HG03432 (cell line): ENCODE results near the gene ARHGAP25.
"Not testable (repeated sequence)": the region's sequence is repeated elsewhere in the genome, so short reads cannot be mapped to it uniquely, and the experiment has no call there.

Experiments
- ATAC-seq: cut with Tn5 transposase; IDR thresholded peaks from one replicate; pipeline ENCODE4 v1.9.1; 2021; ENCODE audit warnings: mild to moderate bottlenecking, moderate library complexity; ENCODE audit not compliant: unreplicated experiment

ARHGAP25 gene

DNA sequence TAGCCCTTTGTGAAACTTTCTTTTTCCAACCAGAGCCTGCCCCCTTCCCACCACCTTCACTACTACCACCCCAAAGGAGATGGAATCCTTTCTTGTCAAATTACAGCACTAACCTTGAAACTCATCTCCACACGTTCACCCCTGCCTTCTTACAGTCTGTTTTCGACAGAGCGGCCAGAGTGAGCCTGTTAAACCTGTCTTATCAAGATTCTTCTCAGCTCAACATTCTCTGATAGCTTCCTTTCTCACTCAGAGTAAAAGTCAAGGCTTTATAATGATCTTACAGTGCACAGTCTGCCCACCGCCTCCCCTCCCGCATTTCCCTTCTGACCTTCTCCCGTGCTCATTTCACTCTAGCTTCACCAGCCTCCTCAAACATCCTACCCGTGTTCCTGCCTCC, 56.0 kb downstream of the ARHGAP25 start:
- no peak for ATAC-seq

DNA sequence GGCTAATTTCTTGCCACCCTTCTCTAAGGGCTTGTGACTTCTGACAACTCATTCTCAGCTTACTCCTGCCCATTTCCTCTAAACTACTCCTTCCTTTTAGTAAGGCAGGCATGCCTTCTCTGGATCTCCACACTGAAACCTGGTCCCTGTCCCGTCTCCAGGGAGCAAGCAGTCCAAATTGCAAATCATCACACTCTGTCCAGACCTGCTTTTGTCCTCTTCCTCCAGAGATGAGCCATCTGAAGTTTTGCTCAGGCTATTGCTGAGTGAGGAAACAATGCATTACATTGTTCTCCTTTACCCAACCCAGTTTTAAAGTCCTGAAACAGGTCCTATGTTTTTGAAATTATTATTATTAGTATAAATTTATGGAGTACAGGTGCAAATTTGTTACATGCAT, 57.3 kb downstream of the ARHGAP25 start:
- ATAC-seq = no peak

DNA sequence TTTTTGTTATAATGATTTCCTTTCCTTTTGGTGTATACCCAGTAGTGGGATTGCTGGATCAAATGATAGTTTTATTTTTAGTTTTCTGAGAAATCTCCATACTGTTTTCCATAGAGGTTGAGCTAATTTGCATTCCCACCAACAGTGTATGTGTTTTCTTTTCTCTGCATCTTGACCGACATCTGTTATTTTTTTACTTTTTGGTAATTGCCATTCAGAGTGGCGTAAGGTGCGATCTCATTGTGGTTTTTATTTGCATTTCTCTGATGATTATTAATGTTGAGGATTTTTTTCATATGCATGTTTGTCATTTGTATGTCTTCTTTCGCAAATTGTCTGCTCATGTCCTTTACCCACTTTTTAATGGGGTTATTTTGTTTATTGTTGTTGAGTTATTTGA, 58.1 kb downstream of the ARHGAP25 start:
- ATAC-seq = no peak

DNA sequence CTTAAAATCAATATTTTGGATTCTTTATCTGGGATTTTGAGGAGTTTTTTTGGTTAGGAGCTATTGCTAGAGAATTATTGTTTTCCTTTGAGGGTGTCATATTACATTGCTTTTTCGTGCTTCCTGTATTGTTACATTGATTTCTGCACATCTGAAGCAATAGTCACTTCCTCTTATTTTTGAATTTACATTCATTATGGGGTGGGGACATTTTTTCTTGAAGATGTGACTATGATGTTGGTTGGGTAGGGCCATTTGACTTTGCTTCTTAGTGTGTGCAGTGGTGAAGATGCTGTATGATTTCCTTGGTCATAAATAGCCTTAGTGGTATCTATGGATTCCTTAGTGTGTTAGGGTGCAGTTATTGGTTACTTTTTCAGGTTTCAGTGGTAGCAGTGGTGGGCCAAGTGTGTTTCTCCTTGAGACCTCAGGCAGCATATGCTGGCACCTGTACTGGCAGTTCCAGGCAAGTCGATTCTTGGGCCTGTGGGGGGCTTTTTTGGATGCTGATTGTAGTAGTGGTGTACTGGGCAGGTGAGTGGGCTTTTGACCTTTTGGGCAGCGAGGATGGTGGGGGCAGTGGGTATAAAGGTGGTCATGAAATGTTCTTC, 61.8 kb downstream of the ARHGAP25 start:
- no peak for ATAC-seq

DNA sequence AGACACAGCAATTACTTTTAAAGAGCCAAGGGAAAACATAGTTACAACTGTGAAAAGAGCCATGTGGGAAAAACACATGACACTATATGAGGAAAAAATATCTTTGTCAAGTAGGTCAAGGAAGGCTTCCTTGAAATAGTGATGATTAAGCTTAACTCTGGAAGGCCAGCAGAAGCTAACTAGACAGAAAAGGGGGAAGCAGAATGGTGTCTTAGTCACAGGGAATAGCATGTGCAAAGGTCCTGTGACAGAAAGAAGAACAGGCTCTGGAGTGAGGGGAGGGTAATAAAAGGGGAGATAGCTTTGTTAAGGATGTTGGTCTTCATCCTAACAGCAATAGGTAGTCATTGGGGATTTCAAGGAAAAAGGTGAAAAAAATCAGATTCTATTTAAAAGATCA, 64.0 kb downstream of the ARHGAP25 start:
- ATAC-seq = no peak

DNA sequence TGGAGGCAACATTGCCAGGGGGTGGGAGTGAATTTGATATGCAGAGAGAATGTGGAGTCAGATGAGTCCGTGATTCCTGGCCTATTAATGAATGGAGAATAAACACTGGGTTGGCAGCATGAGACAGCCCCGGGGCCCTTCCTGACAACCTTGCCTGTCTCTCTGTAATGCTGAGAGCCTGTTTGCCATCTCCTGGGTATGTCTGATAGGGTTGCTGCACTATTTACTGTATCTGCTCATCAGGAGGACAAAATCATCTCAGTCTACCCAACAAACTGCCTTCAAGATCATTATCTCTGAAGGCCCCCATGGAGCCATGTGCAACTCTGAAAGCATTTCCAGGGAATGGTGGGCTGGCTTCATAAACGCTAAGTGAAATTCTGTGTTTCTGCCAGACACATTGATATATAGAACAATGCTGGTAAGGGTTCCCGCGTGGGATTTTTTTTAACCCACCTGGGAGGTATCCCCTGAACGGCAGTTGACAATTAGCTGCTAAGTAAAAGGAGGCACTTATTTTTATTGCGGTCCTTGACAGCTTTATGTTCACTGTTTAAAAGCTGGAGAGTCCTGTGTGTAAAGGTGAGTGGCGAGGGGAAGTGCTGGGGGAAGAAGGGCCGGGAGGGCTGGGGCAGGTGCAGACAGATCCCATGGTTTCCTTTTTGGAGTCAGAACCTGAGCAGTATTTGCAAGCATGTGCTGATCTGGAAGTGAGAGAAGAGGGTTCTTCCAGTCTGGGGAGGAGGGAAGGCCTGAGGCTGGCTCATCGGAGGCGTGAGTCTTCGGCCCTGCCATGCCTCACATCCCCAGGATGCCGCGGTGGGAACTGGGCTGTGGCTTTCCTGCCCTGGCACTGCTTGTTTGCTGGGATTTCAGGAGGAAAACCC, 64.8 kb downstream of the ARHGAP25 start:
- ATAC-seq = no peak

DNA sequence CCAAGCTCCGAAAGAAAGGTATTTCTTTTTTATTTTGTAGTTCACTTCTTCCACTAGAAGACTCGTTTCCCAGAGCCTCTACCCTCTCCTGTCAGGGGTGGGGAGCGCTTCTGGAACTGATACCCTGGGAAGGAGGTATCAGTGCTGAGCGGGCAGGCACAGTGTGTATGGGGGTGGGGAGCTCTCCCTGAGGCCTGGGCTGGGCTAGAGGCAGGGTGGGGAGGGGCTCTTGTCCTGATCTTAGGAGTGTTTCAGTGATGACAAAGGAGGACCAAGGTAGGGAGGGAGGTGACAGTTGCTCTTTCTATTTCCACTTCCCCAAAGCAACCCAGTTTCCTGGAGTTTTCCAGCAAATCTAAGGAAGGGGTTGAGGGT, 65.4 kb downstream of the ARHGAP25 start:
- no peak for ATAC-seq

DNA sequence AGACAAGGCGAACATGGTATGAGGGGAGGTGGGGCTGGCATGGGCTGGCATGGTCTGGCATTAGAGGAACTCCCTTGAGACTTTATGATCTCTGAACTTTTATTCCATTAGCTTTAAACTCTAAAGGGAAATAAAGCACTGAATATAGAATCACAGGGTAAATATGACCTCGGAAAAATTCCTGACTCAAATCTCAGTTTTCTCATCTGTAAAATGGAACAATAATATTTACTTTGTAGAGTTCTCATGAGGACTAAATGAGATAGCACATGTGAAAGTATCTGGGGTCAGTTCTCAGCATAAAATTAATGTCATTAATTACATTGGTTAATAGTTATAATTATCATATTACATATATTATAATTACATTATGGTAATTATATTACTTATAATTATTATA, 65.9 kb downstream of the ARHGAP25 start:
- no peak for ATAC-seq

DNA sequence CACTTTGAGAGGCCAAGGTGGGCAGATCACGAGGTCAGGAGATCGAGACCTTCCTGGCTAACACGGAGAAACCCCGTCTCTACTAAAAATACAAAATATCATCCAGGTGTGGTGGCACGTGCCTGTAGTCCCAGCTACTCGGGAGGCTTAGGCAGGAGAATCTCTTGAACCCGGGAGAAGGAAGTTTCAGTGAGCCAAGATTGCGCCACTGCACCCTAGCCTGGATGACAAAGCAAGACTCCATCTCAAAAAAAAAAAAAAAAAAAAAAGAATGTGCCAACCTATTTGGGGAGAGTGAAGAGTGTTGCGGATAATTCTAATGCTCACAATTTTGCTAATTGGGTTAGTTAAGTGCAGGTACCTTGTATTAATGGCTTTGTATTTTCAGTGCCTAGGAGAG, 67.5 kb downstream of the ARHGAP25 start:
- not testable (repeated sequence) for ATAC-seq

DNA sequence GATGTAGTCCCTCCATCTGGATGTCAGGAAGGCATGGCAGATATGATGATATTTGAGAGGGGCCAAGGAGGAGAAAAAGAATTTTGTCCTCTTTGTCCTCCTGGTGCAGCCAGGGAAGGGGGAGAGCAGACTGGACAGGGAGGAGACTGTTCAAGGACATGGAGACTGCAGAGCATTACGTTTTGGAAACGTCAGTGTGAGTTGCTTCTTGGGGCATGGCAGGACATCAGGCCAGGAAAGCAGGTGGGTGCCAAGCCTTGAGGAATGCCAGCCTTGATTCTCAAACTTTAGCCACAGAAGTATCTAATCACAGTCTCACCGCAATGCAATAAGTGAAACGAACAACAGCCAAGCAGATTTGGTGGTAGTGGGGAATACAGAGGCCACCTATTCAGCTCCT, 70.4 kb downstream of the ARHGAP25 start:
- no peak for ATAC-seq

DNA sequence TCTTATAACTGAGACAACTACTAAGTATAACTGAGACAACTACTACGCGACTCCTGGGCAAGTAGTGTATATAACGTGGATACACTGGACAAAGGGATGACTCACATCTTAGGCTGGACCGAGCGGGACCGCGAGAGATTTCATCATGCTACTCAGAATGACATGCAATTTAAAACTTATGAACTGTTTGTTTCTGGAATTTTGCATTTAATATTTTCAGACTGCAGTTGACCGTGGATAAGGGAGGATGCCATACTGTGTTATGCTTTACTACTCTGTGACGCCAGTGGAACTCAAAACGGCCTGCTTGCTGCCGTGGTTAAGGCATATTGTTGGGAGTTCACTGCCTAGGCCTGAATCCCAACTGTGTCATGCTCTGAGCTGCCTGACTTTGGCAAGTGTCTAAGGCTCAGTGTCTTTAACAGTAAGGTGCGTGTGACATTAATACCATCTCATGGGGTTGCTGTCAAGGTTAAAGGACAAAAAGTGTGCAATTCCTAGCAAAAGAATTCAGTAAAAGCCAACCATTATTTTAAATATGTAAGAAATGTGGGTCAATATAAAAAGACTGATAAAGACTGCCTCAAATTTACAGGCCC, 72.0 kb downstream of the ARHGAP25 start:
- no peak for ATAC-seq

DNA sequence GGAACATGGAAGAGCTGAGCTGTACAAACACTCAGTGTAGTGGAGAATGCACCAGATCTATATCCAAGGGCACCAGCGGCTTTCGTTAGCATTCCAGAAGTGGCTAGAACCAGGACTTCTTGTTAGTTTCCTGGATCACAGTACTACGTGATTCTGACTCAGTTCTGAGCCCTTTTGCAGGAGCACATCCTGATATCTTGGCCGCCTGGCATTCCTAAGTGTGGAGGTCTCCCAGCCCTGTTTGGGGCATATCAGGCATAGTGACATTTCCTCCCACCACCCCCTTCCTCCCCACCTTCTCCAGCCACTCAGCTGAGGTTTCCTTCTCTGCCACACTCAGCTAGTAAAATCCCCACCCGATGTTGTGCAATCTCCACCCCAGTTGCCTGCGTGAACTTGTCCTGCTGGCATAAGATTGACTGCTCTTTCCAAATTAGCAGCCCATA, 73.2 kb downstream of the ARHGAP25 start:
- ATAC-seq = no peak

DNA sequence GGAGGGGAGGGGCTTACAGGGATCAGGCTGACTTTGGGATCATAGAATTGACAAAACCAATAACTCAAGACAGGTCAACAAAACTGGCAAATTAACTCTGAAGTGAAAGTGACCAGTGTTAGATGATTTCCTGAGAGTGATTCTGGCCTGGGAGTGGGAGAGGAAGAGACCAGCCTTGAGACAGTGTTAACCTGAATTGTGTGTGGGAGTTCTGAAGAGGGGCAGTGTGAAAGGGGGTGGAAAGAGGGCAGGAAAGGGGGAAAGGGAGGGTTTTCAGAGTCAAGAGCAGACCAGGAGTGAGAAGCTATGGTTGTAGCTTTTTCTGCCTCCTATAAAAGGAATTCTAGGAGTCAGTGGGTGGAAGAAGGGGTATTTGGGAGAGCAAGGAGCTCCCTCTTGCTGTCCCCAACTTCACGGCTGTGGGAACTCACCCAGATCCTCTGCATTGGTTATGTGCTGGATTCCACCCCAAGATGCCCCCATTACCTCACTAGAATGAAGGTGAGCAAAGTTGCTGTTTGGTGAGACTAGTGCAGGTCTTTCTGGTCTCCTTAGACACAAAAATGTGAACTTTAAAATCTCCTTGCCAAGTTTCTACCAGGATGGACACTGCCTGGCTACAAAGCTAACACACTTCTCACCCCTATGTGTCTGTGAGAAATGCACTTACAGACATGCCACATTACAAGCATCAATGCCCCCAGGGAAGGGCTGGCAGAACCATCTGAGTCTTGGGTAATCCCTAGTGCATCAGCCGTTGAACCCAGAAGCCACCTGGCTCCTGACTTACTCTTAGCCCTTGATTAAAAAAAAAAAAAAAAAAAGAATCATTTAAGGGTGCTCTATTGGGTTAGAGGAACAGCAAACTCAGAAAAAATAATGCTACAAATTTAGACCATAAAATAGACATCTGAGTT, 75.0 kb downstream of the ARHGAP25 start:
- ATAC-seq = no peak

DNA sequence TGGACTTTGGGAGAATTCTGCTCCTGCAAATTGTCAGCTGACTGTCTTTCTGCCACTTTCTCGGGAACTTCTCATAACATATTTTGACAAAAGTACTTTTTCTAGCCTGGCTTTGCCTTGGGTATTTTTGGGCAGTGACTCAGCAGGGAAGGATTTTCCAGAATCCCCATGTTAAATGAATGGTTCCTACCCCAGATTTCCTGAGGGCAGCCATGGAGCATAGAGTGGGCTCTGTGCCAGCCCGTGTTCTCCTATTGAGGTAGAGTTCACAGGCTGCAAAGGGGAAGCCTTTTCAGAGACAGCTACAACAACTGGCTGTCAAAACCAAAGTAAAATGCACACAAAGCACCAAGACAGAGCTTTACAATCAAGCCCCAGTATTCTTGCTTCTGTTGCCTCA, 76.8 kb downstream of the ARHGAP25 start:
- ATAC-seq = no peak

DNA sequence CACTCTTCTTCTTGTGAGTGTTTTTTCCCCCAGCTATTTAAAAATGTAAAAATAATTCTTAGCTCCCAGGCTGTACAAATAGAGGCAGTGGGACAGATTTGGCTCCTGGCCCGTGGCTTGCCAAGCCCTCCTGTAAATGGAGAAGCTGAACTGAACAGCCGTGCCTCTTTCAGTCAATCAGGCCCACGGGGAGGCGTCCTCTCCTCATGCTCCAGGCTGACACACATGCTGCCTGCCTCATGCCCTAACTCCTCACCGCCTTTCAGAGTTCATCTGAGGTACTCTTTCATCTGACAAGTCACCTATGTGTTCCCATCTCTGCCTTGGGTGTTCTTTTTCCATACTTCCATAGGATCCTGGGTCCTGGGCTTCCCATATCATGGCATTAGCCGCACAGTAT, 77.6 kb downstream of the ARHGAP25 start:
- no peak for ATAC-seq

DNA sequence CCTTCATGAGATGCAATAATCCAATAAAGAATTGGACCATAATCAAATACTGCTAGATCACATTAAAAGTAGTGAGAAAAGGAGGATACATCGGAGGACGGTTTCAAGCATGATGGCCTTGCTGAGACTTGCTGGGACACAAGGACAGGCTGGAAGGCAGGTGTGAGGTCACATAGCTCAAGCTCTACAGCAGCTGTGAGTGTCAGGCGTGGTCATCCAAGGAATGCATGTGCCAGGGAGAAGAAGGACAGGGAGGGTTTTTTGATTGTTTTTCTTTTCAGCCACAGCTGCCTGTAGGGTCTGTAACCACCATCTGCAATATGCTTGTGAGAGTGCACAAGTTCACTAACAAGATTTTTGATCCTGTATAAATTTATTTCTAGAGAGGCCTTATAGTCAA, 79.0 kb downstream of the ARHGAP25 start:
- ATAC-seq = no peak

DNA sequence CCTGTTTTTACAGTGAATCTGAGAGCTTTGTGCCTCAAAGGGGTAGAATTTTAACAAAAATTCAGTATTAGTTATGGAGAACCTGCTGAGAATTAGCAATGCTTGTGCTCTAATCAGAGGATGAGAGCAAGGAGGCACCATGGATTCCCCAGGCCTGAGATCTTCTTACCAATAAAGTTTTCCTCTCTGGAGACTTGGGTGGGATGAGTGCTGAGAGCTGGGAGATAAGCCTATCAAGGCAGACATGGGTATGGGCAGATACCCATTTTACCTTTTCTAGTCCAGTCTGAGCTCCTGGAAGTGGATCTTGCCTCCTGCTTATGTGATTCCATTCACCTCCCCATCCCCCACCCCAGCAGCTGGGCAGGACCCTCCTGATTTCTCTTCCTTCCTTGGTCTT, 82.7 kb downstream of the ARHGAP25 start:
- no peak for ATAC-seq

DNA sequence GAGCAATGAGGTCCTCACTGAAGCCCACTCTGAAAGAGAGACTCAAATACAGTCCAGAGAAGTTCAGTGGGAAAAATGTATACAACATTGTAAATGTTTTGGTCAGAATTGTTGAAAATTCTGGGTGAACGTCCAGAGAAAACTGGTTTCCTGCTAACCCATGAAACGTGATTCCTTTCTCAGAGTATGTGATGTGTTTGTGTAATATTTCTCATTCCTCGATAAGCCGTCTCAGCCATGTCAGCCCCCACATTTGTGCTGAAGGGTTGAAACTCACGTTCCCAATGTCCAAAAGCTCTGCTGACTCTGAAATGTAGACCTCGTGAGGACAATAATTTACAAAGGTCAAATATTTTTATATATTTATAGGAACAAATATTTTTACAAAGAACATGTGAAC, 84.9 kb downstream of the ARHGAP25 start:
- ATAC-seq = no peak

DNA sequence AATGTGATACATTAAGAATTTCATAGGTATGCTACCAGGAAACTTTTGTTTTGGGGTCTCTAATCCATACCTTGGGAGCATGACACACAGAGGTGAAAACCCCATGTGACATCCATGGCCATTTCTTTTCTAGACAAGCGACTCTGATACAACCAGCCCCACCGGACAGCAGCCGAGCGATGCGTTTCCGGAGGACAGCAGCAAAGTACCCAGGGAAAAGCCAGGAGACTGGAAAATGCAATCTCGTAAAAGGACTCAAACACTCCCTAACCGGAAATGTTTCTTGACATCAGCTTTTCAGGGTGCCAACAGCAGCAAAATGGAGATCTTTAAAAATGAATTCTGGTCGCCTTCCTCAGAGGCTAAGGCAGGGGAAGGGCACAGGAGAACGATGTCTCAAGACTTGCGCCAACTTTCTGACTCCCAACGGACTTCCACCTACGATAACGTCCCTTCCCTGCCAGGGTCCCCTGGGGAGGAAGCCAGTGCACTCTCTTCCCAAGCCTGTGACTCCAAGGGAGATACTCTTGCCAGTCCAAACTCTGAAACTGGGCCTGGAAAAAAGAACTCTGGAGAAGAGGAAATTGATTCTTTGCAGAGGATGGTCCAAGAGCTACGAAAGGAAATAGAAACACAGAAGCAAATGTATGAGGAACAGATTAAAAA, 87.7 kb downstream of the ARHGAP25 start:
- ATAC-seq = no peak

DNA sequence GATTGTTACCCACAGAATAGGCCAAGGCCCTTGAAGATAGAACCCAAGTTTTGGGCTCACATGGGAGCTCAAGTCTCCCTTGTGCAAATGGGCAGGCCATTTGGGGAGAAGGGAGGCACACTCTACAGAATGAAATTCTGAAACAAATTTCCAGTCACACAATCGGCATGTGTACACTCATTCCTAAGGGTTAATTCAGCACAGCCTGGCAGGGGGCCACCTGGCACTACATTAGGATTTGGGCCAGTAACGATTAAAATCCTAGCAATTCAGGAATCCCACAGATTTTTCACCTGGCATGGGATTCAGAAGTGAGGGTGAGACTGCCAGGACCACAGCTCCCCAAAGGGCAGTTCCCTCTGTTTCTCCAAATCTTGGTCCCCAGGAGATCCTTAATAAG, 90.2 kb downstream of the ARHGAP25 start:
- no peak for ATAC-seq

DNA sequence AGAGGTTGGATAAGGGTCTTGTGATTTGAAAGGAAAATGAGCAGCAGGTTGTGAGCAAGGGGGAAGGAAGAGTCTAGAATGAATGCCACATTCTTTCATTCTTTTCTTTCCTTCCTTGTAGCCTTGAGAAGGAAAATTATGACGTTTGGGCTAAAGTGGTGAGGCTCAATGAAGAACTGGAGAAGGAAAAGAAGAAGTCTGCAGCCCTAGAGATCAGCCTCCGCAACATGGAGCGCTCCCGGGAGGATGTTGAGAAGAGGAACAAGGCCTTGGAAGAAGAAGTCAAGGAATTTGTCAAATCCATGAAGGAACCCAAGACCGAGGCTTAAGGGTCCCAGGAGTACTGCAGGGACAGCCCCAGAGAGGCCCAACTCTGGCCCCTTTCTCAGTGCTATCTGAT, 91.3 kb downstream of the ARHGAP25 start:
- ATAC-seq = no peak
